A549 (cell line): ENCODE data around the gene SCARB1.

ENCODE experiments used
- CHD4 ChIP-seq: fragments of 200-600 bp; sonication (generic); IDR thresholded peaks from 2 replicates; pipeline ENCODE4 v1.6.1; 2016; ENCODE audit warnings: antibody characterized with exemption, mild to moderate bottlenecking, borderline replicate concordance
- EP300 ChIP-seq, 2 experiments: fragments of >200 bp; sonication (Bioruptor Twin); formaldehyde crosslinking; IDR thresholded peaks; 2 replicates in 1 of 2; 3 replicates in 1 of 2; pipeline ENCODE4 v1.6.1; 2016 to 2017
- HEYL ChIP-seq: fragments of 250-450 bp; sonication (Bioruptor Pico); IDR thresholded peaks from 2 replicates; pipeline ENCODE4 v1.8.0; 2021; ENCODE audit warnings: mild to moderate bottlenecking, moderate library complexity
- MYC ChIP-seq: IDR thresholded peaks from 2 replicates; pipeline ENCODE4 v1.6.1; 2012; ENCODE audit warnings: mild to moderate bottlenecking, inconsistent platforms, low read length, improper control_type of control experiment, borderline replicate concordance
- NFE2L2 ChIP-seq: fragments of 150-350 bp; conservative IDR thresholded peaks from 2 replicates; pipeline ENCODE4 v1.6.1; 2014; ENCODE audit warnings: low read length
- PHF8 ChIP-seq: fragments of 200-600 bp; sonication (generic); IDR thresholded peaks from 2 replicates; pipeline ENCODE4 v1.6.1; 2016; ENCODE audit warnings: low read depth, mild to moderate bottlenecking, antibody characterized with exemption, moderate library complexity, borderline replicate concordance
- POLR2A ChIP-seq: IDR thresholded peaks from 2 replicates; pipeline ENCODE4 v1.6.1; 2012; ENCODE audit warnings: mild to moderate bottlenecking, low read length
- POLR2AphosphoS2 ChIP-seq: conservative IDR thresholded peaks from 2 replicates; pipeline ENCODE4 v1.6.1; 2012; ENCODE audit warnings: low read length, improper control_type of control experiment, inconsistent platforms
- RCOR1 ChIP-seq: fragments of 150-350 bp; IDR thresholded peaks from 2 replicates; pipeline ENCODE4 v1.6.1; 2014; ENCODE audit warnings: antibody characterized with exemption, low read length, low read depth
- RFX5 ChIP-seq: fragments of 450-650 bp; IDR thresholded peaks from 2 replicates; pipeline ENCODE4 v1.7.1; 2014; ENCODE audit warnings: antibody characterized with exemption, mild to moderate bottlenecking, moderate library complexity
- SMC3 ChIP-seq: fragments of >200 bp; sonication (Bioruptor Twin); formaldehyde crosslinking; IDR thresholded peaks from 3 replicates; pipeline ENCODE4 v1.6.1; 2018; ENCODE audit warnings: inconsistent platforms
- TF ChIP-seq, protein P1 (sequence below): fragments of >200 bp; sonication (Bioruptor Twin); formaldehyde crosslinking; IDR thresholded peaks from 3 replicates; pipeline ENCODE4 v1.5.1; 2016

- no peak for TF ChIP-seq RCOR1
- TF ChIP-seq, protein P1, sequence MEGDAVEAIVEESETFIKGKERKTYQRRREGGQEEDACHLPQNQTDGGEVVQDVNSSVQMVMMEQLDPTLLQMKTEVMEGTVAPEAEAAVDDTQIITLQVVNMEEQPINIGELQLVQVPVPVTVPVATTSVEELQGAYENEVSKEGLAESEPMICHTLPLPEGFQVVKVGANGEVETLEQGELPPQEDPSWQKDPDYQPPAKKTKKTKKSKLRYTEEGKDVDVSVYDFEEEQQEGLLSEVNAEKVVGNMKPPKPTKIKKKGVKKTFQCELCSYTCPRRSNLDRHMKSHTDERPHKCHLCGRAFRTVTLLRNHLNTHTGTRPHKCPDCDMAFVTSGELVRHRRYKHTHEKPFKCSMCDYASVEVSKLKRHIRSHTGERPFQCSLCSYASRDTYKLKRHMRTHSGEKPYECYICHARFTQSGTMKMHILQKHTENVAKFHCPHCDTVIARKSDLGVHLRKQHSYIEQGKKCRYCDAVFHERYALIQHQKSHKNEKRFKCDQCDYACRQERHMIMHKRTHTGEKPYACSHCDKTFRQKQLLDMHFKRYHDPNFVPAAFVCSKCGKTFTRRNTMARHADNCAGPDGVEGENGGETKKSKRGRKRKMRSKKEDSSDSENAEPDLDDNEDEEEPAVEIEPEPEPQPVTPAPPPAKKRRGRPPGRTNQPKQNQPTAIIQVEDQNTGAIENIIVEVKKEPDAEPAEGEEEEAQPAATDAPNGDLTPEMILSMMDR = no peak
- no peak for TF ChIP-seq RFX5
- TF ChIP-seq CHD4 = no peak
- TF ChIP-seq POLR2A = no peak
- no peak for TF ChIP-seq MYC
- no peak for TF ChIP-seq NFE2L2
- no peak for TF ChIP-seq SMC3
- TF ChIP-seq HEYL (CRISPR knock-in tag) = no peak
- no peak for TF ChIP-seq PHF8
- TF ChIP-seq POLR2AphosphoS2 = no peak
- TF ChIP-seq EP300 (IDR thresholded peaks at IDR 0.05) = no peak
These were observed 20.7 kb downstream of the SCARB1 start for GRCh38 chr12:124842800-124843510.
